ENCODE measurements around the gene MTA1. TPM values are rescaled to one million over a fixed set of nuclear protein-coding genes. Genes with fewer than 3 reads are reported as not detected.

The MTA1 gene
- polyA plus RNA-seq, 1 of the 3 experiments (the other 2 are of a cell fraction), result 96.3 TPM

GRCh38 chr14:105489542-105490266, 70.1 kb downstream of the MTA1 start (continued):
- TF ChIP-seq CHD2 (IDR thresholded peaks at IDR 0.05; ENCODE audit: low read length, partially characterized antibody) (no peak), POLR2AphosphoS5 (IDR thresholded peaks at IDR 0.05; ENCODE audit: low read depth, low read length) (no peak), TAF1 (IDR thresholded peaks at IDR 0.05; ENCODE audit: borderline replicate concordance, low read depth, low read length) (no peak), SIN3A (IDR thresholded peaks at IDR 0.05; ENCODE audit: borderline replicate concordance, low read depth, low read length) (0 out of 2 replicates have a peak, but pooled peaks have one; percentile 25), FOSL2 (IDR thresholded peaks at IDR 0.05; ENCODE audit: borderline replicate concordance, low read depth) (no peak), MXI1 (IDR thresholded peaks at IDR 0.05; ENCODE audit: low read depth, low read length) (peak; percentile 75; the same call in 1 of the 2 replicates), TEAD4 (IDR thresholded peaks at IDR 0.05; ENCODE audit: borderline replicate concordance, insufficient read depth) (no peak), NRF1 (IDR thresholded peaks at IDR 0.05; ENCODE audit: low read depth, low read length) (no peak), EP300 (IDR thresholded peaks at IDR 0.05; ENCODE audit: borderline replicate concordance in 1 of 2, low read depth in 1 of 2, low read length in 1 of 2) (no peak), RCOR1 (IDR thresholded peaks at IDR 0.05; ENCODE audit: low read length) (no peak), USF2 (IDR thresholded peaks at IDR 0.05; ENCODE audit: borderline replicate concordance, low read depth, low read length) (no peak), SMC3 (IDR thresholded peaks at IDR 0.05; ENCODE audit: low read depth, low read length) (peak; percentile 72), MEF2A (IDR thresholded peaks at IDR 0.05; ENCODE audit: borderline replicate concordance, low read depth) (no peak), PBX3 (IDR thresholded peaks at IDR 0.05) (no peak), YY1 (IDR thresholded peaks at IDR 0.05; ENCODE audit: low read depth) (peak; percentile 69; the same call in 1 of the 2 replicates), EZH2phosphoT487 (IDR thresholded peaks at IDR 0.05; ENCODE audit: borderline replicate concordance, low read depth) (no peak), FOXJ3 (CRISPR knock-in tag; IDR thresholded peaks at IDR 0.05) (no peak), USF1 (IDR thresholded peaks at IDR 0.05; ENCODE audit: borderline replicate concordance, low read depth) (no peak)
- TF ChIP-seq, protein P1, sequence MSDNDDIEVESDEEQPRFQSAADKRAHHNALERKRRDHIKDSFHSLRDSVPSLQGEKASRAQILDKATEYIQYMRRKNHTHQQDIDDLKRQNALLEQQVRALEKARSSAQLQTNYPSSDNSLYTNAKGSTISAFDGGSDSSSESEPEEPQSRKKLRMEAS (IDR thresholded peaks at IDR 0.05; ENCODE audit: low read depth), result peak; percentile 55; the same call in 1 of the 2 replicates
- TF ChIP-seq, protein P2, sequence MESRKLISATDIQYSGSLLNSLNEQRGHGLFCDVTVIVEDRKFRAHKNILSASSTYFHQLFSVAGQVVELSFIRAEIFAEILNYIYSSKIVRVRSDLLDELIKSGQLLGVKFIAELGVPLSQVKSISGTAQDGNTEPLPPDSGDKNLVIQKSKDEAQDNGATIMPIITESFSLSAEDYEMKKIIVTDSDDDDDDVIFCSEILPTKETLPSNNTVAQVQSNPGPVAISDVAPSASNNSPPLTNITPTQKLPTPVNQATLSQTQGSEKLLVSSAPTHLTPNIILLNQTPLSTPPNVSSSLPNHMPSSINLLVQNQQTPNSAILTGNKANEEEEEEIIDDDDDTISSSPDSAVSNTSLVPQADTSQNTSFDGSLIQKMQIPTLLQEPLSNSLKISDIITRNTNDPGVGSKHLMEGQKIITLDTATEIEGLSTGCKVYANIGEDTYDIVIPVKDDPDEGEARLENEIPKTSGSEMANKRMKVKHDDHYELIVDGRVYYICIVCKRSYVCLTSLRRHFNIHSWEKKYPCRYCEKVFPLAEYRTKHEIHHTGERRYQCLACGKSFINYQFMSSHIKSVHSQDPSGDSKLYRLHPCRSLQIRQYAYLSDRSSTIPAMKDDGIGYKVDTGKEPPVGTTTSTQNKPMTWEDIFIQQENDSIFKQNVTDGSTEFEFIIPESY (IDR thresholded peaks at IDR 0.05; ENCODE audit: borderline replicate concordance, low read depth), result no peak
